GM23338 (cell line): ENCODE results near the gene UGT1A3. TPM values are rescaled to one million over a fixed set of nuclear protein-coding genes. Genes with fewer than 3 reads are reported as not detected.

ENCODE experiments used
- ATAC-seq: fragments of 200-7000 bp; cut with Tn5 transposase; 3 replicates; pipeline ENCODE4 v1.9.1; 2020
- DNase-seq: peaks from one replicate; pipeline ENCODE4 v3.0.0-alpha.2; 2015; ENCODE audit warnings: low spot score
- H2AFZ ChIP-seq: fragments of 200-600 bp; sonication (generic); 2 replicates; pipeline ENCODE4 v1.8.0; 2016; ENCODE audit warnings: antibody characterized with exemption, mild to moderate bottlenecking, moderate library complexity
- H3F3A ChIP-seq: fragments of 200-600 bp; sonication (generic); replicated peaks from 2 replicates; pipeline ENCODE4 v1.8.0; 2017; ENCODE audit warnings: antibody characterized with exemption, mixed run types, low read depth
- H3K27ac ChIP-seq: fragments of 200-600 bp; sonication (generic); 2 replicates; pipeline ENCODE4 v1.6.1; 2016; ENCODE audit warnings: low read depth
- H3K27me3 ChIP-seq: fragments of 200-600 bp; sonication (generic); 2 replicates; pipeline ENCODE4 v1.8.0; 2016; ENCODE audit warnings: mild to moderate bottlenecking, mixed run types, moderate library complexity; ENCODE audit not compliant: insufficient read depth
- H3K36me3 ChIP-seq: fragments of 200-600 bp; sonication (generic); 2 replicates; pipeline ENCODE4 v1.8.0; 2016; ENCODE audit warnings: mild to moderate bottlenecking; ENCODE audit not compliant: insufficient read depth
- H3K4me1 ChIP-seq: fragments of 200-600 bp; sonication (generic); 2 replicates; pipeline ENCODE4 v1.8.0; 2016; ENCODE audit warnings: mild to moderate bottlenecking, moderate library complexity; ENCODE audit not compliant: insufficient read depth
- H3K4me2 ChIP-seq: fragments of 200-600 bp; sonication (generic); 2 replicates; pipeline ENCODE4 v1.7.1; 2017; ENCODE audit warnings: mixed run types
- H3K4me3 ChIP-seq: fragments of 200-600 bp; sonication (generic); 2 replicates; pipeline ENCODE4 v1.6.1; 2016; ENCODE audit warnings: mixed run types
- H3K79me2 ChIP-seq: fragments of 200-600 bp; sonication (generic); replicated peaks from 2 replicates; pipeline ENCODE4 v1.8.0; 2017; ENCODE audit warnings: mild to moderate bottlenecking; ENCODE audit not compliant: insufficient read depth
- H3K9me2 ChIP-seq: fragments of 200-600 bp; sonication (generic); 2 replicates; pipeline ENCODE4 v1.8.0; 2017; ENCODE audit not compliant: insufficient read depth
- H4K20me1 ChIP-seq: fragments of 200-600 bp; sonication (generic); replicated peaks from 2 replicates; pipeline ENCODE4 v1.8.0; 2017; ENCODE audit warnings: mild to moderate bottlenecking; ENCODE audit not compliant: insufficient read depth
- H3K27ac Mint-ChIP-seq: 2 replicates; pipeline ENCODE4 v1.8.0; 2020; ENCODE audit warnings: inconsistent platforms, mild to moderate bottlenecking, moderate library complexity, mixed read lengths
- H3K27me3 Mint-ChIP-seq: 3 replicates; pipeline ENCODE4 v1.8.0; 2022; ENCODE audit warnings: low read depth, mild to moderate bottlenecking, moderate library complexity, mixed read lengths, inconsistent platforms; ENCODE audit not compliant: insufficient read depth, poor library complexity
- H3K36me3 Mint-ChIP-seq: 3 replicates; pipeline ENCODE4 v1.8.0; 2021; ENCODE audit warnings: low read depth, mild to moderate bottlenecking, inconsistent platforms, moderate library complexity, mixed read lengths
- H3K4me1 Mint-ChIP-seq: 3 replicates; pipeline ENCODE4 v1.8.0; 2020; ENCODE audit warnings: mild to moderate bottlenecking, inconsistent platforms, mixed read lengths
- H3K4me3 Mint-ChIP-seq: 3 replicates; pipeline ENCODE4 v1.8.0; 2021; ENCODE audit warnings: moderate library complexity, mild to moderate bottlenecking, inconsistent platforms, mixed read lengths
- H3K9me3 Mint-ChIP-seq: 3 replicates; pipeline ENCODE4 v1.8.0; 2020; ENCODE audit warnings: moderate library complexity, mild to moderate bottlenecking, inconsistent platforms, mixed read lengths
- EZH2 ChIP-seq: fragments of 200-600 bp; sonication (generic); IDR thresholded peaks from one replicate; pipeline ENCODE4 v1.8.0; 2017; ENCODE audit warnings: antibody characterized with exemption, mild to moderate bottlenecking, low read depth; ENCODE audit not compliant: unreplicated experiment
- EZH2phosphoT487 ChIP-seq: fragments of 200-600 bp; sonication (generic); IDR thresholded peaks from one replicate; pipeline ENCODE4 v1.8.1; 2018; ENCODE audit warnings: antibody characterized with exemption; ENCODE audit not compliant: unreplicated experiment
- JUNB ChIP-seq: IDR thresholded peaks from one replicate; pipeline ENCODE4 v1.6.1; 2016; ENCODE audit warnings: antibody characterized with exemption; ENCODE audit not compliant: unreplicated experiment
- NANOG ChIP-seq: IDR thresholded peaks from 2 replicates; pipeline ENCODE4 v1.6.1; 2016; ENCODE audit warnings: antibody characterized with exemption, borderline replicate concordance
- POLR2AphosphoS5 ChIP-seq: IDR thresholded peaks from 2 replicates; pipeline ENCODE4 v1.6.1; 2016; ENCODE audit warnings: antibody characterized with exemption, low read depth
- STAT1 ChIP-seq: IDR thresholded peaks from one replicate; pipeline ENCODE4 v1.6.1; 2016; ENCODE audit warnings: antibody characterized with exemption; ENCODE audit not compliant: unreplicated experiment
- ZNF114 ChIP-seq: fragments of 250-450 bp; sonication (Bioruptor Pico); IDR thresholded peaks from 2 replicates; pipeline ENCODE4 v1.5.0; 2020; ENCODE audit warnings: mild to moderate bottlenecking, moderate library complexity
- polyA plus RNA-seq: library from polyadenylated mRNA; unstranded; fragments of >200 nt; fragmentation: Nextera tagmentation; extraction: Ambion mirVana; gene quantifications from 2 replicates; pipeline ENCODE4 v1.2.1, GENCODE V29; 2016
- total RNA-seq: library from RNA; depleted of rRNA; stranded (reverse); fragments of >200 nt; shearing (Covaris generic); gene quantifications from 2 replicates; pipeline ENCODE4 v1.2.3, GENCODE V29; 2014
- TF ChIP-seq, protein P1 (sequence below): IDR thresholded peaks from 2 replicates; pipeline ENCODE4 v1.6.1; 2016; ENCODE audit warnings: antibody characterized with exemption
- TF ChIP-seq, protein P2 (sequence below), 2 experiments: fragments of 200-600 bp in 1 of 2; sonication (generic) in 1 of 2; conservative IDR thresholded peaks; 2 replicates each; pipeline versions ENCODE4 v1.5.1 to v1.6.1; 2016 to 2017; ENCODE audit warnings: antibody characterized with exemption in 2 of 2, low read depth in 2 of 2, mild to moderate bottlenecking in 2 of 2, moderate library complexity in 1 of 2

Gene UGT1A3
- total and polyA plus RNA-seq, 2 experiments from 2014 or later, result not detected

DNA sequence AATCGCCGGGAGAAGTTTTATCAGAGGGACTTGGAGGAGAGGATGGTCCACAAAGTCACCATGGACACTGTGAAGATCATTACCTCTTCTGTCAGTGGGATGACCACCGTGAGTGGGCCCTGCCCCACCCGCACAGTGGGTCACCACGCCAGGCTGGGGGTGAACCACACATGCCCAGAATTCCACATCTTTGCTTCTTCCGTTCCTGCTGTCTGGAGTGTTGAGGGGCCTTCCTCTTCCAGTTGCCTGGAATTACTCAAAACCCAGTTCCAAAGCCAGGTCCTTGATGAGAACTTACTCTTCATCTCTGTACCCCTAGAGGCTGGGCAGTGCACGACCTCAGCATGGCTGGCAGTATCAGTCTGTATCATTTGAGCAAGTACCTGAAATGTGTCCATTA is 71.4 kb downstream of the UGT1A3 start:
- Histone ChIP-seq H3K36me3 (no peaks in the 10 kb centered on the region), H3K9me2 (no peaks in the 10 kb centered on the region), H3K4me3 (no peak overlapping the region), H3F3A (no peaks in the 10 kb centered on the region), H4K20me1 (no peaks in the 10 kb centered on the region), H3K27ac (no peak overlapping the region), H3K4me1 (no peaks in the 10 kb centered on the region), H3K27me3 (no peaks in the 10 kb centered on the region), H3K4me2 (no peak overlapping the region), H3K79me2 (no peaks in the 10 kb centered on the region), H2AFZ (no peak overlapping the region)
- DNase-seq (no peak), ATAC-seq (no peak)
- Mint-ChIP-seq H3K36me3 (no peaks in the 10 kb centered on the region; the same call in 2 of the 3 replicates), H3K27me3 (peaks cover 3% of the 10 kb centered on the region), H3K4me1 (no peaks in the 10 kb centered on the region), H3K27ac (no peak overlapping the region), H3K4me3 (no peak overlapping the region), H3K9me3 (peaks cover 19% of the 10 kb centered on the region)
- TF ChIP-seq STAT1, result no peak
- no peak for TF ChIP-seq NANOG
- TF ChIP-seq, protein P1, sequence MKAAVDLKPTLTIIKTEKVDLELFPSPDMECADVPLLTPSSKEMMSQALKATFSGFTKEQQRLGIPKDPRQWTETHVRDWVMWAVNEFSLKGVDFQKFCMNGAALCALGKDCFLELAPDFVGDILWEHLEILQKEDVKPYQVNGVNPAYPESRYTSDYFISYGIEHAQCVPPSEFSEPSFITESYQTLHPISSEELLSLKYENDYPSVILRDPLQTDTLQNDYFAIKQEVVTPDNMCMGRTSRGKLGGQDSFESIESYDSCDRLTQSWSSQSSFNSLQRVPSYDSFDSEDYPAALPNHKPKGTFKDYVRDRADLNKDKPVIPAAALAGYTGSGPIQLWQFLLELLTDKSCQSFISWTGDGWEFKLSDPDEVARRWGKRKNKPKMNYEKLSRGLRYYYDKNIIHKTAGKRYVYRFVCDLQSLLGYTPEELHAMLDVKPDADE, result no peak

GRCh38 chr2:233801357-233802131 is 72.7 kb downstream of the UGT1A3 start:
- Histone ChIP-seq H3K9me2 (no peaks in the 10 kb centered on the region), H2AFZ (no peak overlapping the region), H3K36me3 (no peaks in the 10 kb centered on the region), H3K4me1 (no peaks in the 10 kb centered on the region), H4K20me1 (no peaks in the 10 kb centered on the region), H3K27ac (no peak overlapping the region), H3K4me2 (no peak overlapping the region), H3K27me3 (no peaks in the 10 kb centered on the region), H3K79me2 (no peaks in the 10 kb centered on the region), H3F3A (no peaks in the 10 kb centered on the region), H3K4me3 (no peak overlapping the region)
- Mint-ChIP-seq H3K27ac (no peak overlapping the region), H3K4me3 (no peak overlapping the region), H3K36me3 (no peaks in the 10 kb centered on the region; the same call in 2 of the 3 replicates), H3K4me1 (no peaks in the 10 kb centered on the region), H3K9me3 (peaks cover 19% of the 10 kb centered on the region), H3K27me3 (peaks cover 3% of the 10 kb centered on the region)
- no peak for TF ChIP-seq NANOG
- TF ChIP-seq STAT1, result no peak
- no peak for TF ChIP-seq JUNB
- no peak for TF ChIP-seq EZH2phosphoT487
- TF ChIP-seq, protein P1, result no peak
- TF ChIP-seq, protein P2, sequence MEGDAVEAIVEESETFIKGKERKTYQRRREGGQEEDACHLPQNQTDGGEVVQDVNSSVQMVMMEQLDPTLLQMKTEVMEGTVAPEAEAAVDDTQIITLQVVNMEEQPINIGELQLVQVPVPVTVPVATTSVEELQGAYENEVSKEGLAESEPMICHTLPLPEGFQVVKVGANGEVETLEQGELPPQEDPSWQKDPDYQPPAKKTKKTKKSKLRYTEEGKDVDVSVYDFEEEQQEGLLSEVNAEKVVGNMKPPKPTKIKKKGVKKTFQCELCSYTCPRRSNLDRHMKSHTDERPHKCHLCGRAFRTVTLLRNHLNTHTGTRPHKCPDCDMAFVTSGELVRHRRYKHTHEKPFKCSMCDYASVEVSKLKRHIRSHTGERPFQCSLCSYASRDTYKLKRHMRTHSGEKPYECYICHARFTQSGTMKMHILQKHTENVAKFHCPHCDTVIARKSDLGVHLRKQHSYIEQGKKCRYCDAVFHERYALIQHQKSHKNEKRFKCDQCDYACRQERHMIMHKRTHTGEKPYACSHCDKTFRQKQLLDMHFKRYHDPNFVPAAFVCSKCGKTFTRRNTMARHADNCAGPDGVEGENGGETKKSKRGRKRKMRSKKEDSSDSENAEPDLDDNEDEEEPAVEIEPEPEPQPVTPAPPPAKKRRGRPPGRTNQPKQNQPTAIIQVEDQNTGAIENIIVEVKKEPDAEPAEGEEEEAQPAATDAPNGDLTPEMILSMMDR (conservative IDR thresholded peaks at IDR 0.05; ENCODE audit: low read depth in 2 of 2), result no peak
- TF ChIP-seq ZNF114, result no peak
- TF ChIP-seq EZH2, result no peak
- TF ChIP-seq POLR2AphosphoS5, result no peak
- ATAC-seq, result no peak
- DNase-seq, result no peak
